ENCODE measurements around the gene SRSF11.

The SRSF11 gene

DNA sequence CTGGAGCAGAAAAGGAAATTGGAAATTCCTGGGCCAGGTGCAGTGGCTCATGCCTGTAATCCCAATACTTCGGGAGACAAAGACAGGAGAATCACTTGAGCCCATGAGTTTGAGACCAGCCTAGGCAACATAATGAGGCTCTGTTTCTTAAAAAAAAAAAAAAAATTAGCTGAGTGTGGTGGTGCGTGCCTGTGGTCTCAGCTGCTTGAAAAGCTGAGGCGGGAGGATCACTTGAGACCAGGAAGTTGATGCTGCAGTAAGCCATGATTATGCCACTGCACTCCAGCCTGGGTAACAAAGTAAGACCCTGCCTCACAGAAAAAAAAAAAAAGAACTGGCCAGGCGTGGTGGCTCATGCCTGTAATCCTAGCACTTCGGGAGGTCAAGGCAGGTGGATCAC lies 56.7 kb downstream of the SRSF11 start:
- Histone ChIP-seq H3K4me3 (replicated peaks; ENCODE audit: insufficient read depth, low read length) (no peak overlapping the region), H3K27ac (replicated peaks) (no peak overlapping the region), H3K27me3 (ENCODE audit: insufficient read depth, poor library complexity, severe bottlenecking) (no peaks in the 10 kb centered on the region)
- DNase-seq (ENCODE audit: low read depth in 1 of 2, low spot score in 1 of 2) = no peak
- TF ChIP-seq SPI1 (IDR thresholded peaks at IDR 0.05; ENCODE audit: borderline replicate concordance, low read depth) = no peak
- TF ChIP-seq, protein P1, sequence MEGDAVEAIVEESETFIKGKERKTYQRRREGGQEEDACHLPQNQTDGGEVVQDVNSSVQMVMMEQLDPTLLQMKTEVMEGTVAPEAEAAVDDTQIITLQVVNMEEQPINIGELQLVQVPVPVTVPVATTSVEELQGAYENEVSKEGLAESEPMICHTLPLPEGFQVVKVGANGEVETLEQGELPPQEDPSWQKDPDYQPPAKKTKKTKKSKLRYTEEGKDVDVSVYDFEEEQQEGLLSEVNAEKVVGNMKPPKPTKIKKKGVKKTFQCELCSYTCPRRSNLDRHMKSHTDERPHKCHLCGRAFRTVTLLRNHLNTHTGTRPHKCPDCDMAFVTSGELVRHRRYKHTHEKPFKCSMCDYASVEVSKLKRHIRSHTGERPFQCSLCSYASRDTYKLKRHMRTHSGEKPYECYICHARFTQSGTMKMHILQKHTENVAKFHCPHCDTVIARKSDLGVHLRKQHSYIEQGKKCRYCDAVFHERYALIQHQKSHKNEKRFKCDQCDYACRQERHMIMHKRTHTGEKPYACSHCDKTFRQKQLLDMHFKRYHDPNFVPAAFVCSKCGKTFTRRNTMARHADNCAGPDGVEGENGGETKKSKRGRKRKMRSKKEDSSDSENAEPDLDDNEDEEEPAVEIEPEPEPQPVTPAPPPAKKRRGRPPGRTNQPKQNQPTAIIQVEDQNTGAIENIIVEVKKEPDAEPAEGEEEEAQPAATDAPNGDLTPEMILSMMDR (IDR thresholded peaks at IDR 0.05; ENCODE audit: insufficient read depth, low read length) = no peak
- TF ChIP-seq, protein P2, sequence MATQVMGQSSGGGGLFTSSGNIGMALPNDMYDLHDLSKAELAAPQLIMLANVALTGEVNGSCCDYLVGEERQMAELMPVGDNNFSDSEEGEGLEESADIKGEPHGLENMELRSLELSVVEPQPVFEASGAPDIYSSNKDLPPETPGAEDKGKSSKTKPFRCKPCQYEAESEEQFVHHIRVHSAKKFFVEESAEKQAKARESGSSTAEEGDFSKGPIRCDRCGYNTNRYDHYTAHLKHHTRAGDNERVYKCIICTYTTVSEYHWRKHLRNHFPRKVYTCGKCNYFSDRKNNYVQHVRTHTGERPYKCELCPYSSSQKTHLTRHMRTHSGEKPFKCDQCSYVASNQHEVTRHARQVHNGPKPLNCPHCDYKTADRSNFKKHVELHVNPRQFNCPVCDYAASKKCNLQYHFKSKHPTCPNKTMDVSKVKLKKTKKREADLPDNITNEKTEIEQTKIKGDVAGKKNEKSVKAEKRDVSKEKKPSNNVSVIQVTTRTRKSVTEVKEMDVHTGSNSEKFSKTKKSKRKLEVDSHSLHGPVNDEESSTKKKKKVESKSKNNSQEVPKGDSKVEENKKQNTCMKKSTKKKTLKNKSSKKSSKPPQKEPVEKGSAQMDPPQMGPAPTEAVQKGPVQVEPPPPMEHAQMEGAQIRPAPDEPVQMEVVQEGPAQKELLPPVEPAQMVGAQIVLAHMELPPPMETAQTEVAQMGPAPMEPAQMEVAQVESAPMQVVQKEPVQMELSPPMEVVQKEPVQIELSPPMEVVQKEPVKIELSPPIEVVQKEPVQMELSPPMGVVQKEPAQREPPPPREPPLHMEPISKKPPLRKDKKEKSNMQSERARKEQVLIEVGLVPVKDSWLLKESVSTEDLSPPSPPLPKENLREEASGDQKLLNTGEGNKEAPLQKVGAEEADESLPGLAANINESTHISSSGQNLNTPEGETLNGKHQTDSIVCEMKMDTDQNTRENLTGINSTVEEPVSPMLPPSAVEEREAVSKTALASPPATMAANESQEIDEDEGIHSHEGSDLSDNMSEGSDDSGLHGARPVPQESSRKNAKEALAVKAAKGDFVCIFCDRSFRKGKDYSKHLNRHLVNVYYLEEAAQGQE (IDR thresholded peaks at IDR 0.05; ENCODE audit: insufficient replicate concordance, low read depth) = no peak
- no peak for TF ChIP-seq POLR2AphosphoS5 (IDR thresholded peaks at IDR 0.05; ENCODE audit: low read depth)
- TF ChIP-seq GABPA (IDR thresholded peaks at IDR 0.05; ENCODE audit: low read depth) = no peak

DNA sequence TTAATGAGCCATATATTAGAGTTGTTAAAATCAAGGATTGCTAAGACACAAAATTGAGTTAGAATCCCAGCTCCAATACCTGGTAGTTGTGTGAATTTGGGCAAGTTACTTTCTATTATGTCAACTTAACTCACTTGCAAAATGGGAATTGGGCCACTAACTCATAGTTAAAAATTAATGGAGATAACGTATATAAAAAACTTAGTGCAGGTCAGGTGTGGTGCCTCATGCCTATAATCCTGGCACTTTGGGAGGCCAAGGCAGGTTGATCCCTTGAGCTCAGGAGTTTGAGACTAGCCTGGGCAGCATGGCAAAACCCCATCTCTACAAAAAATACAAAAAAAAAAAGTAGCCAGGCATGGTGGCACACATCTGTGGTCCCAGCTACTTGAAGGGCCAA lies 57.5 kb downstream of the SRSF11 start:
- no peaks in the 10 kb centered on the region for H3K27me3 ChIP-seq (ENCODE audit: insufficient read depth, poor library complexity, severe bottlenecking)
- DNase-seq (ENCODE audit: low read depth in 1 of 2, low spot score in 1 of 2) = no peak
- no peak overlapping the region for H3K4me3 ChIP-seq (replicated peaks; ENCODE audit: insufficient read depth, low read length)
- no peak overlapping the region for H3K27ac ChIP-seq (replicated peaks)
- TF ChIP-seq GABPA (IDR thresholded peaks at IDR 0.05; ENCODE audit: low read depth) (no peak), SPI1 (IDR thresholded peaks at IDR 0.05; ENCODE audit: borderline replicate concordance, low read depth) (no peak), POLR2AphosphoS5 (IDR thresholded peaks at IDR 0.05; ENCODE audit: low read depth) (no peak)
- TF ChIP-seq, protein P1 (IDR thresholded peaks at IDR 0.05; ENCODE audit: insufficient read depth, low read length) = no peak
- TF ChIP-seq, protein P2 (IDR thresholded peaks at IDR 0.05; ENCODE audit: insufficient replicate concordance, low read depth) = no peak

DNA sequence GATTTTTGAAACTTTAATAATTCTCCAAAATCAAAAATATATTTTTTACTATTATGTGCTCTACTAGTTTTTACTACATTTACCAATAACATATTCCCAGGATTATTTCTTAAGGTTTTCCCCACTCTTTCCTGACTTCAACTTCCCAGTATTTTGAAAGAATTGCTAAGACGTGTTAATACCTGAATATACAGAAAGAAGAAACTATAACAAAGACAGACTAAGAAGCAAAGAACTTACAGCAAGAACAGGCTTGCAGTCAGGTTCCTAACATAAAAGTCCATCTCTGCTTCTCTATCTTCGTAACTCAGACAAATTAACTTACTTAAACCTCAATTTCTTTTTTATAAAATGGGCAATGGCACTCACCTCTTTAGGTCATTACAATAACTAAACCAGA lies 63.2 kb downstream of the SRSF11 start:
- DNase-seq (ENCODE audit: low read depth in 1 of 2, low spot score in 1 of 2) = no peak
- no peak overlapping the region for H3K4me3 ChIP-seq (replicated peaks; ENCODE audit: insufficient read depth, low read length)
- no peak overlapping the region for H3K27ac ChIP-seq (replicated peaks)
- no peaks in the 10 kb centered on the region for H3K27me3 ChIP-seq (ENCODE audit: insufficient read depth, poor library complexity, severe bottlenecking)
- TF ChIP-seq, protein P2 (IDR thresholded peaks at IDR 0.05; ENCODE audit: insufficient replicate concordance, low read depth) = no peak
- TF ChIP-seq GABPA (IDR thresholded peaks at IDR 0.05; ENCODE audit: low read depth) (no peak), POLR2AphosphoS5 (IDR thresholded peaks at IDR 0.05; ENCODE audit: low read depth) (no peak), SPI1 (IDR thresholded peaks at IDR 0.05; ENCODE audit: borderline replicate concordance, low read depth) (no peak)

All from HL-60 (cell line).